Measurements from ENCODE around the gene KCNT1.

Gene KCNT1

GRCh38 chr9:135787317-135787716, 85.3 kb downstream of the KCNT1 start:
- DNase-seq = no peak

GRCh38 chr9:135787776-135788575, 86.0 kb downstream of the KCNT1 start:
- DNase-seq = no peak

- DNase-seq = no peak
Measured at GRCh38 chr9:135788576-135789300, 86.8 kb downstream of the KCNT1 start.

GRCh38 chr9:135789838-135790291, 87.9 kb downstream of the KCNT1 start:
- no peak for DNase-seq

- no peak for DNase-seq
Measured at GRCh38 chr9:135790356-135790755, 88.4 kb downstream of the KCNT1 start.

- DNase-seq = no peak
Measured at GRCh38 chr9:135790850-135791249, 88.9 kb downstream of the KCNT1 start.

GRCh38 chr9:135791431-135792267, 89.7 kb downstream of the KCNT1 start:
- DNase-seq = no peak

- no peak for DNase-seq
Measured at GRCh38 chr9:135792268-135793128, 90.5 kb downstream of the KCNT1 start.

- DNase-seq = no peak
Measured at GRCh38 chr9:135793221-135794056, 91.5 kb downstream of the KCNT1 start.

- no peak for DNase-seq
Measured at GRCh38 chr9:135794057-135794335, 92.0 kb downstream of the KCNT1 start.

- DNase-seq = no peak
Measured at GRCh38 chr9:135794361-135794885, 92.4 kb downstream of the KCNT1 start.

GRCh38 chr9:135795391-135795790, 93.4 kb downstream of the KCNT1 start:
- no peak for DNase-seq

- DNase-seq = no peak
Measured at GRCh38 chr9:135796784-135797485, 95.0 kb downstream of the KCNT1 start.

- DNase-seq = peak; percentile 45
Measured at GRCh38 chr9:135797507-135798262, 95.7 kb downstream of the KCNT1 start.

GRCh38 chr9:135798263-135798585, 96.2 kb downstream of the KCNT1 start:
- no peak for DNase-seq

GRCh38 chr9:135799261-135799660, 97.3 kb downstream of the KCNT1 start:
- no peak for DNase-seq

GRCh38 chr9:135801070-135801469, 99.1 kb downstream of the KCNT1 start:
- no peak for DNase-seq

- no peak for DNase-seq
Measured at GRCh38 chr9:135802876-135803419, 101.0 kb downstream of the KCNT1 start.

- DNase-seq = no peak
Measured at GRCh38 chr9:135803441-135803840, 101.5 kb downstream of the KCNT1 start.

All from OCI-M1 (cell line).